SW480 (cell line): ENCODE measurements around the gene ALG12.

Experiments
- DNase-seq: peaks from one replicate; pipeline ENCODE4 v3.0.0-alpha.2; 2016; ENCODE audit warnings: low spot score

The ALG12 gene

GRCh38 chr22:49929994-49930575, 11.8 kb upstream of the ALG12 start:
- DNase-seq = no peak

DNA sequence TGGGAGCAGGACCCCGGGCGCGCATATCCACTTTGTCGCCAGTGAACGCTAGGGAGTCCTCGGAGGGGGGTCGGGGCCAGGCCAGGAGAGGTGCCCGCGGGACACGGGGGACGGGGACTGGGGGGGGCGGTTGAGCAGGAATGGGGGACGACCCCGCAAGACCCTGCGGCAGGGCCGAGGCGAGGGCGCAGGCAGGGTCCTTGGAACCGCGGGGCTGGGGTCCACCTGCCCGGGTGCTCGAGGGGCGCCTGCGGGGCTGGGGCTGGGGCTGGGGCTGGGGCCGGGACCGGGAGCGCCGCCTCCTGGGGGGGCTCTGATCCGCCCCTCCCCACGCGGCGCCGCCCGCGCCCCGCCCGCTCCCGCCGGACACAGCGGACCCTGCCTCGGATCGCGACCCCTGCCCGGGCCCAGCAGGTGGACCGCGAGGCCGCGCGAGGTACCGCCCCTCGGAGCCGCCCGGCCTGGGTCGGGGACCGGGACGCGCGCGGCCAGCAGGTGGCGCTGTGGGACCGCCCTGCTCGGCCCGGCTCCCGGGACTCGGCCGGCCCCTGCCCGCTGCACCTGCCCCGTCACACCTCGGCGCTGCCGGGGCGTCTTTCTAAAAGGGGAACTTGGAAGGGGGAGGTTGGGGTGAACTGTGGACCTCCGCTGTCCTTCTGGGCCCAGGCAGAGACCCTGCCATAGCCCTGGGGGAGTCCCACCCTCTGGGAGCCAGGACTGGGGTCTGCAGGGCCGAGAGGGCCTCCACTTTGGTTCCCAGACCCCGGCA, 11.2 kb upstream of the ALG12 start:
- peak; percentile 29 for DNase-seq

- DNase-seq = no peak
Observed at GRCh38 chr22:49928555-49929210, 10.4 kb upstream of the ALG12 start.

GRCh38 chr22:49928185-49928495, 9.9 kb upstream of the ALG12 start:
- no peak for DNase-seq

GRCh38 chr22:49927483-49928184, 9.4 kb upstream of the ALG12 start:
- no peak for DNase-seq

DNA sequence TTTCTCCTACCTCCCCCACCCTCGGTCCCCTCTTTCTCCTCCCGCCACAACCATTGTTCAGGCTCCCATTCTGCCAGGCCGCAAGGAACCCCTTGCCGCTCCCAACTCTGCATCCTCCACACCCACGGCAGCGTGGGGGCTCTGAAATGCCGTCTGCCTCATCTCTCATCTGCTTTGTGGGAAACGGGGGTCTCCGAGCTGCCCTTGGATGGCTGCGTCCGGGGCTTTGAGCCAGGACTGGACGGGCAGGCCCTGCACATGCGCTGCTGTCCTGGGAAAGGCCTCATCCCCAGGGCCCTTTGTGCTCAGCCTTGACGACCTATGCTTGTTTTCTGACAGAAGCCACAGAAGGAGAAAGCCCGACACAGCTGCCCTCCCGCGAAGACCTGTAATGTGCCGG, 8.7 kb upstream of the ALG12 start:
- DNase-seq = no peak

- no peak for DNase-seq
Observed at GRCh38 chr22:49925525-49926128, 7.4 kb upstream of the ALG12 start.

DNA sequence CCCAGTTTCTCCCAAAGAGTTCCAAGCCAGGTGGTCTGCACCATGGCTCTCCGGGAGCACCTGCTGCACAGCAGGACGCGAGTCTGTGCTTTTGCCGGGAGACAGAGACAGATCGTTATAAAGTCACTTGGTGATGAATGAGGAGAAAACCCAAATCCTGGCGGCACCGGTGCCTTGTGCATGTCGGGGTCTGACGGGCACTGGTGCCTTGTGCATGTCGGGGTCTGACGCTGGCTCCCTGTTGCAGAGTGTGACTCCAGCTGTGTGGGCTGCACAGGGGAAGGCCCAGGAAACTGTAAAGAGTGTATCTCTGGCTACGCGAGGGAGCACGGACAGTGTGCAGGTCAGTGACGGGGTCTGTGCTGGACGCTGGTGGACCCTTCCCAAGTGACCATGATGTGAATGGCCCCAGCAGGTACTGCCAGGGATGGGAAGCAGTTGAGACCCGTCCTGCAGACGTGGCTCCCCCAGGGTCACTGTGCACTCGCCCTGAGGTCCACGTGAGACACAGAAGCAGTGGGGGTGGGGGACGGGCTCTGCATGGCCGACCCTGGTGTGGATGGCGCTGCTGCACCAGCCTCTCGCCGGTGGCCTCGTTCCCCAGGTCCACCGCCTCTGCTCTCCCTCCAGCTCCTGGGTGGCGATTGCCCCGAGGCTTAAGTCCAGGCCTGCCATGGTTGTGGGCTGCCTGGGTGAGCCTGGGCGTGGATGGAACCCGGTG, 6.0 kb upstream of the ALG12 start:
- DNase-seq = no peak

DNA sequence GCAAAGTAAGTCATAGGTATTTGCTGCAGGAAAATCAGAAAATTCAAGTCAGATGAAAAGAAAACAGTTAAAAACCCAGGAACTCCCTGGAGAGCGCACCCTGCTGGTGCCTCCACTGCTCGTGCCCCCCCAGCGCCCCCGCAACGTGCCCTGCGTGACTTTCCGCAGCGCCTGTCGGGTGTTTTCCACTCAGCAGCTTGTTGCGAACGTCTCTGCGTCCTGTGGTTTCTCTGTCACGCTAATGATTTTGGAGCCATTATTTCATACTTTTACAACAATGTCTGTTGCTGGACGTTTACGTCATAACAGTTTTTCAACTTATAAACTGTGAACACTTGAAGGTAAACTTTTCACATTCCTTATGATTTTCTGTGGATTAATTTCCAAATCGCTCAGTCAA, 5.2 kb upstream of the ALG12 start:
- DNase-seq = no peak

DNA sequence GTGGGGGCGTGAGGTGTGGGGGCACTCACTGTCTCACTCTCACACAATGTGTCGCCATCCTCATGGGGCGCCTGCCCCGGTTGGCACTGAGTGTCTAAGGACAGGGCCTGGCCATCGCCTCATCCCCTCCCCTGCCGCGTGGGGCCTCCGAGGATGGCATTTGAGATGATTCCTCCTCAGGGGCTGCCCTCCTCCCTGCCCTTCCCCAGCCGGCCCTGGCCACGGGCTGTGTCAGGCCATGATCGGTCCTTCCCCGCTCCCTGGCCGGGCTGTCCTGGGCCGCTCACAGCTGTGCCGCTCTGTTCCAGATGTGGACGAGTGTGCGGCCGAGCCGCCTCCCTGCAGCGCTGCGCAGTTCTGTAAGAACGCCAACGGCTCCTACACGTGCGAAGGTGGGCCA, 4.7 kb upstream of the ALG12 start:
- DNase-seq = no peak

- DNase-seq = no peak
Observed at GRCh38 chr22:49922484-49922883, 4.2 kb upstream of the ALG12 start.

DNA sequence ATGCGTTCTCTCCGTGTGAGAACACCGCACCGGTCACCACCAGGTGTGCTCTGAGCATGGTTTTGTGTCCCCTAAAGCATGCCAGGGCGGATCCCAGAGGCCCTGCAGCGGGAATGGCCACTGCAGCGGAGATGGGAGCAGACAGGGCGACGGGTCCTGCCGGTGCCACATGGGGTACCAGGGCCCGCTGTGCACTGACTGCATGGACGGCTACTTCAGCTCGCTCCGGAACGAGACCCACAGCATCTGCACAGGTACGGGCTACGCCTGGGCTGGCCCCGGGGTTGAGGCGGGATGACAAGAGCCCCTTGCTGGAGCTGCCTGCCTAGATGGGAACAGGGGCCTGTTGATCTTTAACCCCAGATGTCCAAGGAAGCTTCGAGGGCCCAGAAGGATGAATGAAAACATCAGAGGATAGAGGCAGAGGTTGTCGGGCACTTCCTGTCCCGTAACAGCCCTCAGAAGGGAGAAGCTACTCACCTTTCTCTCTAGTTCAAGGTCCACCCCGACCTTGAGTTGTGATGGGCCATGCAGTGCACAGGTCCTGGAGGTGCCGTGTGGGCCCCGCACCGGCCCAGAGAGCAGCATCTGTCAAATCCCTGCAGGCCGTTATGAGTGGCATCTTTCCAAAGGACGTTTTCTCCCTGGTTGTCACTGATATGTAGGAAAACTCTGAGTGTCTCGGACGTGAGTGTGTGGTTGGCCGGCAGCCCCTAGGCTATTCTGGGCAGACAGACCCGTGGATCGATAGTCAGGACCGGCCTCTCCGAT, 3.5 kb upstream of the ALG12 start:
- DNase-seq = no peak

DNA sequence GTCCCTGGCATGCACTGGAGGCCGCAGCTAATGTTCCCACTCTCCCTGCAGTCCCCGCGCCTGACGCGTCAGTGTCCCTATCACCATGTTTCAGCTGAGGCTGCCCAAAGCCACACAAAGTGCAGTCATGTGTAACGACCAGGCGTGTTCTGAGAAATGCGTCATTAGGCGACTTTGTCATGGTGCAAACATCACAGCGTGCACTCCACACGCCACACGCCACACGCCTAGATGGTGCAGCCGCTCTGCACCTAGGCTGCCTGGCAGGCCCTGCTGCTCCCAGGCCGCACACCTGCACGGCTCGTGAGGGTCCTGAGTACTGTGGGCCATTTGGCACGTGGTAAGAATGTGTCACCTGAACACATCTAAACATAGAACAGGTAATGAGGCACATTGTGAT, 2.6 kb upstream of the ALG12 start:
- no peak for DNase-seq

DNA sequence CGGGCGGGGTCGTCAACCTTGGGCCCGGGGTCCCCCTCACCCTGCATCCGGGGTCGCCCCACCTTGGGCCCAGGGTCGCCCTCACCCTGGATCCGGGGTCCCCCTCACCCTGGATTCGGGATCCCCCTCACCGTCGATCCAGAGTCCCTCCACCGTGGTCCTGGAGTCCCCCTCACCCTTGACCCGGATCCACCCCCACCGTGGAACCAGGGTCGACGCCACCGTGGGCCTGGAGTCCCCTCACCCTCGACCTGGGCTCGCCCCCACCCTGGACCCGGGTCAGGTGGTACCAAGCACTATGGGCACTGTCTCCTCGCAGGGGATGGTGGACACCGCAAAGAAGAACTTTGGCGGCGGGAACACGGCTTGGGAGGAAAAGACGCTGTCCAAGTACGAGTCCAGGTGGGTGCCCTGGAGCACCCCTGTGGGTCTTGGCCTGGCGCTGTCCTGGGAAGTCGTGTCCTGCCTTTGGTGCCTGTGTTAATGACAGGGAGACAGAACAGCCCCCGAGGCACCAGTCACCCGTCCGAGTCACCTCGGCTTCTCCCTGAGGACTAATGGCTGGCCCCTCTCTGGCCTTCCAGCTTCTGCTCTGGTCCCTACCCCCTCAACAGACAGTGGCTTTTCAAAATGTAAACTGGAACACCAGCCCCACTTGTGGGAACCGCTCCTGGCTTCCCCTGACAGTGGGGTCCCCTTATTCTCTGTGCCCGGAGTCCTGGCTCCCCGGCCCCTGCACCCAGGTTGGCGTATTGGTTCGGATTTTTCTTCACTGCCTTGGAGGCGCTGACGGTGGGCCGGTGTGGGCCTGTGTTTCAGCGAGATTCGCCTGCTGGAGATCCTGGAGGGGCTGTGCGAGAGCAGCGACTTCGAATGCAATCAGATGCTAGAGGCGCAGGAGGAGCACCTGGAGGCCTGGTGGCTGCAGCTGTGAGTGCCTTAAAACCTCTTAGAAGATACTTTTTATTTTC, 958 bp upstream of the ALG12 start:
- no peak for DNase-seq

DNA sequence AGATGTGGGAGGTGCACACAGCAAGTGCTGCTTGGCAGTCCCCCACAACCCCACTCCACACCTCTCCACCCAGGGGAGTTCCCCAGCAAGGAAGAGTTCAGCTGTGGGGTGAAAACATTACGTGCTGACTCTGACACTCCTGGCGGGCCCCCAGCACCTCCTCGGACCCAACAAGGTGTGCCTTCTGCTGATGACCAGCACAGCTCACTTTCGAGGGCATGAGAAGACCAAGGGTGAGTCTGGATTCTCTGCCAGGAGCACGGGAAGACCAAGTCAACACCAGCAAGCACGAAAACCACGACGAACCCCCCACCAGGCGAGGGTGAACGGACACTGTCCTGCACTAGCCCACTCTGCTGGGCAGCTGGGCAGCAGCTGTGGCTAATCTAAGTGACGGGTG, 1.4 kb downstream of the ALG12 start:
- DNase-seq = no peak

GRCh38 chr22:49915610-49916009, 2.6 kb downstream of the ALG12 start:
- DNase-seq = no peak

- no peak for DNase-seq
Observed at GRCh38 chr22:49914256-49914655, 4.0 kb downstream of the ALG12 start.

DNA sequence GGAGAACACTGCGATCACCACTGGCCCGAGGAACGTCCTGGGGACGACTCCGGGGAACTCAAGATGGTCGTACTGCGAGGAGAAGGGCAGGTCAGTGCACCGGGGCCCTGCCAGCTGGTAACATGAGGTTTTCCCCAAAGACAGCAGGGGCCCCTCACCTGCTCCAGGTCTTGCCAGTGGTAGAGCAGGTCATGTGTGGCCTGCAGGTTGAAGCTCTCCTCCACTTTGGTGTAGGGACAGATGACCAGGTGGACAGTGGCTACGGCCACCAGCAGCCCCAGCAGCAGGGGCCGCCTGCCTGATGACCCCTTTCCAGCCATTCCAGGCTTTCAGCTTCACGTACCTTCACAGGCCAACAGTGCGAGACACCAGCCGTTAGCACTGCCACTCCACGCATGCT, 4.8 kb downstream of the ALG12 start:
- no peak for DNase-seq

- DNase-seq = no peak
Observed at GRCh38 chr22:49913026-49913425, 5.2 kb downstream of the ALG12 start.
